HG03460 (cell line): ENCODE results near the gene MXD3.

Source experiments
- ATAC-seq: cut with Tn5 transposase; IDR thresholded peaks from one replicate; pipeline ENCODE4 v1.9.1; 2021; ENCODE audit not compliant: unreplicated experiment

The MXD3 gene

GRCh38 chr5:177304392-177305119 is 7.1 kb downstream of the MXD3 start:
- no peak for ATAC-seq

GRCh38 chr5:177303925-177304391 is 7.7 kb downstream of the MXD3 start:
- no peak for ATAC-seq

GRCh38 chr5:177303121-177303924 is 8.4 kb downstream of the MXD3 start, which contains the start of the genes PRELID1 and RAB24:
Gene PRELID1, plus strand, starts transcription at chr5:177303799. Its CDS starts 187 bp downstream, at chr5:177303986.
Gene RAB24, minus strand, starts transcription at chr5:177303719. Its CDS starts 431 bp downstream, at chr5:177303288.
- ATAC-seq: peak; percentile 55

GRCh38 chr5:177302354-177303110 is 9.2 kb downstream of the MXD3 start:
- no peak for ATAC-seq

- ATAC-seq: no peak
Measured at GRCh38 chr5:177301503-177302165, 10.1 kb downstream of the MXD3 start.

GRCh38 chr5:177300951-177301350 is 10.7 kb downstream of the MXD3 start:
- no peak for ATAC-seq

GRCh38 chr5:177300236-177300880 is 11.3 kb downstream of the MXD3 start:
- peak; percentile 40 for ATAC-seq

- ATAC-seq: no peak
Measured at GRCh38 chr5:177299697-177300096, 12.0 kb downstream of the MXD3 start.

- no peak for ATAC-seq
Measured at GRCh38 chr5:177297922-177298321, 13.8 kb downstream of the MXD3 start.

- ATAC-seq: no peak
Measured at GRCh38 chr5:177296581-177296980, 15.1 kb downstream of the MXD3 start.

GRCh38 chr5:177295924-177296323 is 15.8 kb downstream of the MXD3 start:
- ATAC-seq: no peak

GRCh38 chr5:177294632-177295031 is 17.1 kb downstream of the MXD3 start:
- ATAC-seq: no peak

- ATAC-seq: no peak
Measured at GRCh38 chr5:177293819-177294581, 17.7 kb downstream of the MXD3 start.

- ATAC-seq: no peak
Measured at GRCh38 chr5:177291735-177292134, 20.0 kb downstream of the MXD3 start.

GRCh38 chr5:177290816-177291596 is 20.7 kb downstream of the MXD3 start:
- ATAC-seq: no peak

GRCh38 chr5:177288191-177288590 is 23.5 kb downstream of the MXD3 start:
- no peak for ATAC-seq

GRCh38 chr5:177276886-177277285 is 34.8 kb downstream of the MXD3 start:
- no peak for ATAC-seq

- no peak for ATAC-seq
Measured at GRCh38 chr5:177275883-177276282, 35.8 kb downstream of the MXD3 start.

GRCh38 chr5:177271113-177271512 is 40.6 kb downstream of the MXD3 start:
- no peak for ATAC-seq
